GM12878 (cell line): Measurements from ENCODE around the gene CDH4. TPM values are rescaled to one million over a fixed set of nuclear protein-coding genes. Genes with fewer than 3 reads are reported as not detected.

ENCODE experiments used
- ATAC-seq: fragments of 200-7000 bp; cut with Tn5 transposase; 3 replicates; pipeline ENCODE4 v1.9.1; 2020; ENCODE audit warnings: mild to moderate bottlenecking, moderate library complexity
- BruUV-seq: library from RNA; stranded (reverse); fragments of 400-500 nt; replicated peaks from 2 replicates; lab custom pipeline; 2021; lab: Mats Ljungman, UMichigan
- CTCF ChIA-PET: fragments of 300-600 bp; sonication (Branson Sonifier 250); formaldehyde crosslinking; extraction: SDS; loops from one replicate; lab custom pipeline; 2021; ENCODE audit warnings: inconsistent platforms; lab: Yijun Ruan, JAX
- POLR2A ChIA-PET: fragments of 350-600 bp; formaldehyde crosslinking; extraction: SDS; loops from one replicate; lab custom pipeline; 2021; ENCODE audit warnings: inconsistent platforms; lab: Charles Lee
- RAD21 ChIA-PET: fragments of 300-600 bp; sonication (Branson Sonifier 250); formaldehyde crosslinking; loops from one replicate; lab custom pipeline; 2023; ENCODE audit warnings: antibody characterized with exemption; ENCODE audit not compliant: unreplicated experiment; lab: Charles Lee
- SMC1A ChIA-PET: fragments of 300-600 bp; sonication (Branson Sonifier 250); formaldehyde crosslinking; loops from one replicate; lab custom pipeline; 2023; ENCODE audit not compliant: unreplicated experiment, uncharacterized antibody; lab: Charles Lee
- DNase-seq: peaks from one replicate; pipeline ENCODE4 v3.0.0-alpha.2; 2011; ENCODE audit warnings: low read depth, low spot score
- FAIRE-seq: peaks from 3 replicates; lab custom pipeline; 2011; peaks lifted over from hg19 to GRCh38; lab: Jason Lieb, UNC
- H2AFZ ChIP-seq: 2 replicates; pipeline ENCODE4 v1.6.0; 2011; ENCODE audit warnings: low read depth, low read length, control low read depth; ENCODE audit not compliant: control insufficient read depth
- H3K27ac ChIP-seq: 2 replicates; pipeline ENCODE4 v1.5.1; 2011; ENCODE audit warnings: control low read depth; ENCODE audit not compliant: control insufficient read depth, insufficient read depth
- H3K27me3 ChIP-seq, 2 experiments: replicated peaks in 1 of 2; 2 replicates each; pipeline versions ENCODE4 v1.6.0 to v1.6.1; 2011; ENCODE audit warnings: low read length in 1 of 2; ENCODE audit not compliant: control insufficient read depth in 2 of 2, insufficient read depth in 2 of 2
- H3K36me3 ChIP-seq, 2 experiments: 2 replicates each; pipeline ENCODE4 v1.5.1; 2011; ENCODE audit warnings: low read length in 1 of 2; ENCODE audit not compliant: control insufficient read depth in 2 of 2, insufficient read depth in 2 of 2
- H3K4me1 ChIP-seq: 2 replicates; pipeline ENCODE4 v1.6.1; 2011; ENCODE audit warnings: mild to moderate bottlenecking, low read length, moderate library complexity, mixed read lengths; ENCODE audit not compliant: control insufficient read depth, insufficient read depth
- H3K4me2 ChIP-seq: 2 replicates; pipeline ENCODE4 v1.6.0; 2011; ENCODE audit warnings: control low read depth; ENCODE audit not compliant: control insufficient read depth, insufficient read depth
- H3K4me3 ChIP-seq: fragments of 200-600 bp; sonication (generic); 2 replicates; pipeline ENCODE4 v1.5.1; 2016
- H3K79me2 ChIP-seq: 2 replicates; pipeline ENCODE4 v1.6.0; 2011; ENCODE audit warnings: low read length; ENCODE audit not compliant: control insufficient read depth, insufficient read depth
- H3K9ac ChIP-seq: 2 replicates; pipeline ENCODE4 v1.8.0; 2011; ENCODE audit warnings: low read length, control low read depth, mixed read lengths; ENCODE audit not compliant: control insufficient read depth, insufficient read depth
- H3K9me3 ChIP-seq: replicated peaks from 3 replicates; pipeline ENCODE4 v1.5.1; 2011; ENCODE audit warnings: mild to moderate bottlenecking, low read length; ENCODE audit not compliant: control insufficient read depth, insufficient read depth
- H4K20me1 ChIP-seq: 2 replicates; pipeline ENCODE4 v1.6.0; 2011; ENCODE audit not compliant: control insufficient read depth, insufficient read depth
- CHD1 ChIP-seq: IDR thresholded peaks from 2 replicates; pipeline ENCODE4 v1.6.1; 2012; ENCODE audit warnings: low read depth, low read length, improper control_type of control experiment
- CHD2 ChIP-seq: IDR thresholded peaks from 2 replicates; pipeline ENCODE4 v1.6.1; 2011; ENCODE audit warnings: low read depth, low read length, improper control_type of control experiment, borderline replicate concordance
- EGR1 ChIP-seq, 2 experiments: IDR thresholded peaks; 1 replicate in 1 of 2; 2 replicates in 1 of 2; pipeline ENCODE4 v1.6.1; 2011 to 2012; ENCODE audit warnings: low read depth in 2 of 2, low read length in 2 of 2, borderline replicate concordance in 1 of 2, mild to moderate bottlenecking in 1 of 2, moderate library complexity in 1 of 2
- RUNX3 ChIP-seq: IDR thresholded peaks from 2 replicates; pipeline ENCODE4 v1.6.1; 2012; ENCODE audit warnings: low read length, inconsistent platforms
- SMARCA5 ChIP-seq: fragments of 450-650 bp; IDR thresholded peaks from 2 replicates; pipeline ENCODE4 v1.6.1; 2017; ENCODE audit warnings: mild to moderate bottlenecking
- SMC3 ChIP-seq: IDR thresholded peaks from 2 replicates; pipeline ENCODE4 v1.6.1; 2011; ENCODE audit warnings: low read length, improper control_type of control experiment, borderline replicate concordance
- SPI1 ChIP-seq: IDR thresholded peaks from 2 replicates; pipeline ENCODE4 v1.6.1; 2011; ENCODE audit warnings: low read depth, mild to moderate bottlenecking, low read length, moderate library complexity, borderline replicate concordance; ENCODE audit not compliant: insufficient read depth
- TCF3 ChIP-seq: IDR thresholded peaks from 2 replicates; pipeline ENCODE4 v1.6.1; 2012; ENCODE audit warnings: low read depth, mild to moderate bottlenecking, low read length, borderline replicate concordance; ENCODE audit not compliant: insufficient read depth
- ZSCAN29 ChIP-seq: fragments of 450-650 bp; IDR thresholded peaks from 2 replicates; pipeline ENCODE4 v1.6.1; 2017; ENCODE audit warnings: mild to moderate bottlenecking, moderate library complexity
- WGBS: methylation state at CpG from one replicate; pipeline ENCODE4 v1.1.6; 2016; ENCODE audit warnings: low lambda C conversion rate; ENCODE audit not compliant: insufficient replicate concordance, insufficient coverage; ENCODE audit errors: missing lambda C conversion rate; 5-methylcytosine and 5-hydroxymethylcytosine counted together
- in situ Hi-C: fragments of 300-500 bp; cut with MboI; formaldehyde crosslinking; loops from 9 replicates; pipeline ENCODE4 v1.14.3; 2018; ENCODE audit warnings: mixed read lengths
- intact Hi-C: fragments of 100-400 bp; cut with micrococcal nuclease; formaldehyde crosslinking; loops from one replicate; pipeline ENCODE4 v1.14.2; 2022; ENCODE audit not compliant: unreplicated experiment
- polyA plus RNA-seq, 11 experiments: library from polyadenylated mRNA; depleted of rRNA in 4 of 11; unstranded in 6 of 11; stranded (reverse) in 5 of 11; fragments of >200 nt; fragmentation: Nextera tagmentation in 4 of 11; fragmentation: Illumina TruSeq in 1 of 11; extraction: Ambion mirVana in 4 of 11; extraction: Trizol in 1 of 11; gene quantifications; 1 replicate in 1 of 11; 2 replicates in 10 of 11; pipeline versions ENCODE4 v1.2.1 to v1.2.3, GENCODE V29; 2011 to 2016; ENCODE audit warnings: inconsistent platforms in 2 of 11, missing spikeins in 2 of 11, low read depth in 1 of 11
- total RNA-seq, 4 experiments: library from RNA; depleted of rRNA in 3 of 4; stranded (reverse); fragments of >200 nt in 3 of 4; fragmentation: Illumina TruSeq in 1 of 4; extraction: Trizol in 1 of 4; gene quantifications; 2 replicates each; pipeline versions ENCODE4 v1.2.1 to v1.2.3, GENCODE V29; 2013 to 2021
- TF ChIP-seq, protein P1 (sequence below): IDR thresholded peaks from 2 replicates; pipeline ENCODE4 v1.6.1; 2012; ENCODE audit warnings: mild to moderate bottlenecking, low read depth, low read length
- TF ChIP-seq, protein P2 (sequence below): fragments of 150-350 bp; IDR thresholded peaks from 2 replicates; pipeline ENCODE4 v1.6.1; 2016; ENCODE audit warnings: low read depth, low read length
- TF ChIP-seq, protein P3 (sequence below): IDR thresholded peaks from 2 replicates; pipeline ENCODE4 v1.6.1; 2012; ENCODE audit warnings: low read depth, low read length, improper control_type of control experiment
- TF ChIP-seq, protein P4 (sequence below): fragments of 450-650 bp; conservative IDR thresholded peaks from 2 replicates; pipeline ENCODE4 v1.6.1; 2017; ENCODE audit warnings: mild to moderate bottlenecking, moderate library complexity

CDH4 gene
- total and polyA plus RNA-seq, 10 of the 15 experiments (the other 5 are each of a cell fraction or from before 2014, with no cell fraction given) = not detected

GRCh38 chr20:61244213-61244612, 7.8 kb upstream of the CDH4 start:
- BruUV-seq = no TSS peak
- Histone ChIP-seq H3K4me3 (no peak overlapping the region), H3K79me2 (no peaks in the 10 kb centered on the region), H2AFZ (no peak overlapping the region), H3K27ac (no peak overlapping the region), H3K4me2 (no peak overlapping the region), H4K20me1 (no peaks in the 10 kb centered on the region), H3K9me3 (no peaks in the 10 kb centered on the region; the same call in 2 of the 3 replicates), H3K27me3 (no peaks in the 10 kb centered on the region), H3K4me1 (no peaks in the 10 kb centered on the region), H3K9ac (no peak overlapping the region), H3K36me3 (no peaks in the 10 kb centered on the region)
- ChIA-PET SMC1A (no interaction called here), RAD21 (no interaction called here), POLR2A (no interaction called here), CTCF (no interaction called here)
- ATAC-seq (no peak), DNase-seq (no peak), FAIRE-seq (no peak)
- 9% methylated on average over 8 of the region's 8 CpGs for WGBS
- intact Hi-C loops (no loop called here), in situ Hi-C loops (no loop called here)
- TF ChIP-seq SMARCA5 (no peak), RUNX3 (no peak), SPI1 (no peak), CHD1 (no peak), EGR1 (IDR thresholded peaks at IDR 0.05; ENCODE audit: borderline replicate concordance in 1 of 2, low read depth in 2 of 2, low read length in 2 of 2) (no peak), CHD2 (no peak), ZSCAN29 (no peak), SMC3 (no peak), TCF3 (no peak)
- TF ChIP-seq, protein P1, sequence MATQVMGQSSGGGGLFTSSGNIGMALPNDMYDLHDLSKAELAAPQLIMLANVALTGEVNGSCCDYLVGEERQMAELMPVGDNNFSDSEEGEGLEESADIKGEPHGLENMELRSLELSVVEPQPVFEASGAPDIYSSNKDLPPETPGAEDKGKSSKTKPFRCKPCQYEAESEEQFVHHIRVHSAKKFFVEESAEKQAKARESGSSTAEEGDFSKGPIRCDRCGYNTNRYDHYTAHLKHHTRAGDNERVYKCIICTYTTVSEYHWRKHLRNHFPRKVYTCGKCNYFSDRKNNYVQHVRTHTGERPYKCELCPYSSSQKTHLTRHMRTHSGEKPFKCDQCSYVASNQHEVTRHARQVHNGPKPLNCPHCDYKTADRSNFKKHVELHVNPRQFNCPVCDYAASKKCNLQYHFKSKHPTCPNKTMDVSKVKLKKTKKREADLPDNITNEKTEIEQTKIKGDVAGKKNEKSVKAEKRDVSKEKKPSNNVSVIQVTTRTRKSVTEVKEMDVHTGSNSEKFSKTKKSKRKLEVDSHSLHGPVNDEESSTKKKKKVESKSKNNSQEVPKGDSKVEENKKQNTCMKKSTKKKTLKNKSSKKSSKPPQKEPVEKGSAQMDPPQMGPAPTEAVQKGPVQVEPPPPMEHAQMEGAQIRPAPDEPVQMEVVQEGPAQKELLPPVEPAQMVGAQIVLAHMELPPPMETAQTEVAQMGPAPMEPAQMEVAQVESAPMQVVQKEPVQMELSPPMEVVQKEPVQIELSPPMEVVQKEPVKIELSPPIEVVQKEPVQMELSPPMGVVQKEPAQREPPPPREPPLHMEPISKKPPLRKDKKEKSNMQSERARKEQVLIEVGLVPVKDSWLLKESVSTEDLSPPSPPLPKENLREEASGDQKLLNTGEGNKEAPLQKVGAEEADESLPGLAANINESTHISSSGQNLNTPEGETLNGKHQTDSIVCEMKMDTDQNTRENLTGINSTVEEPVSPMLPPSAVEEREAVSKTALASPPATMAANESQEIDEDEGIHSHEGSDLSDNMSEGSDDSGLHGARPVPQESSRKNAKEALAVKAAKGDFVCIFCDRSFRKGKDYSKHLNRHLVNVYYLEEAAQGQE = no peak
- TF ChIP-seq, protein P2, sequence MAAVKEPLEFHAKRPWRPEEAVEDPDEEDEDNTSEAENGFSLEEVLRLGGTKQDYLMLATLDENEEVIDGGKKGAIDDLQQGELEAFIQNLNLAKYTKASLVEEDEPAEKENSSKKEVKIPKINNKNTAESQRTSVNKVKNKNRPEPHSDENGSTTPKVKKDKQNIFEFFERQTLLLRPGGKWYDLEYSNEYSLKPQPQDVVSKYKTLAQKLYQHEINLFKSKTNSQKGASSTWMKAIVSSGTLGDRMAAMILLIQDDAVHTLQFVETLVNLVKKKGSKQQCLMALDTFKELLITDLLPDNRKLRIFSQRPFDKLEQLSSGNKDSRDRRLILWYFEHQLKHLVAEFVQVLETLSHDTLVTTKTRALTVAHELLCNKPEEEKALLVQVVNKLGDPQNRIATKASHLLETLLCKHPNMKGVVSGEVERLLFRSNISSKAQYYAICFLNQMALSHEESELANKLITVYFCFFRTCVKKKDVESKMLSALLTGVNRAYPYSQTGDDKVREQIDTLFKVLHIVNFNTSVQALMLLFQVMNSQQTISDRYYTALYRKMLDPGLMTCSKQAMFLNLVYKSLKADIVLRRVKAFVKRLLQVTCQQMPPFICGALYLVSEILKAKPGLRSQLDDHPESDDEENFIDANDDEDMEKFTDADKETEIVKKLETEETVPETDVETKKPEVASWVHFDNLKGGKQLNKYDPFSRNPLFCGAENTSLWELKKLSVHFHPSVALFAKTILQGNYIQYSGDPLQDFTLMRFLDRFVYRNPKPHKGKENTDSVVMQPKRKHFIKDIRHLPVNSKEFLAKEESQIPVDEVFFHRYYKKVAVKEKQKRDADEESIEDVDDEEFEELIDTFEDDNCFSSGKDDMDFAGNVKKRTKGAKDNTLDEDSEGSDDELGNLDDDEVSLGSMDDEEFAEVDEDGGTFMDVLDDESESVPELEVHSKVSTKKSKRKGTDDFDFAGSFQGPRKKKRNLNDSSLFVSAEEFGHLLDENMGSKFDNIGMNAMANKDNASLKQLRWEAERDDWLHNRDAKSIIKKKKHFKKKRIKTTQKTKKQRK = no peak
- TF ChIP-seq, protein P3, sequence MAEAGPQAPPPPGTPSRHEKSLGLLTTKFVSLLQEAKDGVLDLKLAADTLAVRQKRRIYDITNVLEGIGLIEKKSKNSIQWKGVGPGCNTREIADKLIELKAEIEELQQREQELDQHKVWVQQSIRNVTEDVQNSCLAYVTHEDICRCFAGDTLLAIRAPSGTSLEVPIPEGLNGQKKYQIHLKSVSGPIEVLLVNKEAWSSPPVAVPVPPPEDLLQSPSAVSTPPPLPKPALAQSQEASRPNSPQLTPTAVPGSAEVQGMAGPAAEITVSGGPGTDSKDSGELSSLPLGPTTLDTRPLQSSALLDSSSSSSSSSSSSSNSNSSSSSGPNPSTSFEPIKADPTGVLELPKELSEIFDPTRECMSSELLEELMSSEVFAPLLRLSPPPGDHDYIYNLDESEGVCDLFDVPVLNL = no peak
- TF ChIP-seq, protein P4, sequence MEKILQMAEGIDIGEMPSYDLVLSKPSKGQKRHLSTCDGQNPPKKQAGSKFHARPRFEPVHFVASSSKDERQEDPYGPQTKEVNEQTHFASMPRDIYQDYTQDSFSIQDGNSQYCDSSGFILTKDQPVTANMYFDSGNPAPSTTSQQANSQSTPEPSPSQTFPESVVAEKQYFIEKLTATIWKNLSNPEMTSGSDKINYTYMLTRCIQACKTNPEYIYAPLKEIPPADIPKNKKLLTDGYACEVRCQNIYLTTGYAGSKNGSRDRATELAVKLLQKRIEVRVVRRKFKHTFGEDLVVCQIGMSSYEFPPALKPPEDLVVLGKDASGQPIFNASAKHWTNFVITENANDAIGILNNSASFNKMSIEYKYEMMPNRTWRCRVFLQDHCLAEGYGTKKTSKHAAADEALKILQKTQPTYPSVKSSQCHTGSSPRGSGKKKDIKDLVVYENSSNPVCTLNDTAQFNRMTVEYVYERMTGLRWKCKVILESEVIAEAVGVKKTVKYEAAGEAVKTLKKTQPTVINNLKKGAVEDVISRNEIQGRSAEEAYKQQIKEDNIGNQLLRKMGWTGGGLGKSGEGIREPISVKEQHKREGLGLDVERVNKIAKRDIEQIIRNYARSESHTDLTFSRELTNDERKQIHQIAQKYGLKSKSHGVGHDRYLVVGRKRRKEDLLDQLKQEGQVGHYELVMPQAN = no peak
